Type B pancreatic cell (in vitro differentiated cells): ENCODE data around the gene TMCO2. TPM values are rescaled to one million over a fixed set of nuclear protein-coding genes. Genes with fewer than 3 reads are reported as not detected.

Source experiments
- DNase-seq: peaks from one replicate; pipeline ENCODE4 v3.0.0; 2021; ENCODE audit warnings: mixed read lengths; ENCODE audit not compliant: unreplicated experiment; ENCODE audit errors: extremely low spot score
- H3K27ac Mint-ChIP-seq: 2 replicates; pipeline ENCODE4 v1.8.0; 2021; ENCODE audit warnings: mild to moderate bottlenecking, mixed read lengths
- H3K27me3 Mint-ChIP-seq: 2 replicates; pipeline ENCODE4 v1.8.0; 2021; ENCODE audit warnings: mixed read lengths
- H3K36me3 Mint-ChIP-seq: 2 replicates; pipeline ENCODE4 v1.8.0; 2021; ENCODE audit warnings: mixed read lengths
- H3K4me1 Mint-ChIP-seq: one replicate; pipeline ENCODE4 v1.8.0; 2021; ENCODE audit warnings: mixed read lengths; ENCODE audit not compliant: unreplicated experiment
- H3K4me3 Mint-ChIP-seq: 2 replicates; pipeline ENCODE4 v1.8.0; 2021; ENCODE audit warnings: mild to moderate bottlenecking, mixed read lengths
- H3K9me3 Mint-ChIP-seq: 2 replicates; pipeline ENCODE4 v1.8.0; 2021; ENCODE audit warnings: mixed read lengths
- total RNA-seq: library from RNA; stranded (reverse); gene quantifications from 2 replicates; pipeline ENCODE4 v1.2.1, GENCODE V29; 2021; ENCODE audit warnings: low replicate concordance
- TF ChIP-seq, protein P1 (sequence below): fragments of 200-600 bp; sonication (generic); conservative IDR thresholded peaks from 2 replicates; pipeline ENCODE4 v1.5.0; 2021; ENCODE audit warnings: antibody characterized with exemption, mild to moderate bottlenecking

TMCO2 gene
- total RNA-seq, 1 donor from 2014 or later, result not detected

DNA sequence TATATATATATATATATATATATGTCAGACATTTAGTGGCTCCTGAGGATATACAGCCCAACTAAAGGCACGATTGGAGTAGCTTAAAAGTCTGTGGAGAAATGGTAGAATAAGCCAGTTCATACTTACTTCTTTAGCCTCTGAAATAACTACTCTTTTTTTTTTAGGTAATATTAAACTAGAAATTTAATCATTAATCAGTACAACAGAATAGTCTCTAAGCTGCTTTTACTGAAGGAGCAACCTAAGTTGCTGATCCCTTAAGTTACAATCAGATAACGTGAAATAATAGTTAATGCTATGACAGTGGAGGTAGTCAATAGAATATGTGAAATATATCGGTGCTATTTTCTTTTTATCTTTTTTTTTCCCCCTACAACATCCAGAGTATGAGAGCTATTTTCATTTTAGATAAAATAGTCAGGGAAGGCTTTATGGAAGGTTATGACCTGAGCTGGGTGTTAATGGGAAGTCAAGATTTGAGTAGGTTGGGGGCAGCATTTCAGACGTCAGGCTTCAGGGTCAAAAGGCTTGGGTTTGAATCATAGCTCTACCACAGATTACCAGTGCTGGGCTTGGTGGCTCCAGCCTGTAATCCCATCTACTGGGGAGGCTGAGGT, 25.9 kb downstream of the TMCO2 start:
- Mint-ChIP-seq H3K27ac (no peak overlapping the region), H3K9me3 (no peaks in the 10 kb centered on the region), H3K36me3 (peaks cover 35% of the 10 kb centered on the region), H3K27me3 (no peaks in the 10 kb centered on the region), H3K4me3 (no peak overlapping the region), H3K4me1 (no peaks in the 10 kb centered on the region)
- DNase-seq, result no peak
- TF ChIP-seq, protein P1, sequence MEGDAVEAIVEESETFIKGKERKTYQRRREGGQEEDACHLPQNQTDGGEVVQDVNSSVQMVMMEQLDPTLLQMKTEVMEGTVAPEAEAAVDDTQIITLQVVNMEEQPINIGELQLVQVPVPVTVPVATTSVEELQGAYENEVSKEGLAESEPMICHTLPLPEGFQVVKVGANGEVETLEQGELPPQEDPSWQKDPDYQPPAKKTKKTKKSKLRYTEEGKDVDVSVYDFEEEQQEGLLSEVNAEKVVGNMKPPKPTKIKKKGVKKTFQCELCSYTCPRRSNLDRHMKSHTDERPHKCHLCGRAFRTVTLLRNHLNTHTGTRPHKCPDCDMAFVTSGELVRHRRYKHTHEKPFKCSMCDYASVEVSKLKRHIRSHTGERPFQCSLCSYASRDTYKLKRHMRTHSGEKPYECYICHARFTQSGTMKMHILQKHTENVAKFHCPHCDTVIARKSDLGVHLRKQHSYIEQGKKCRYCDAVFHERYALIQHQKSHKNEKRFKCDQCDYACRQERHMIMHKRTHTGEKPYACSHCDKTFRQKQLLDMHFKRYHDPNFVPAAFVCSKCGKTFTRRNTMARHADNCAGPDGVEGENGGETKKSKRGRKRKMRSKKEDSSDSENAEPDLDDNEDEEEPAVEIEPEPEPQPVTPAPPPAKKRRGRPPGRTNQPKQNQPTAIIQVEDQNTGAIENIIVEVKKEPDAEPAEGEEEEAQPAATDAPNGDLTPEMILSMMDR, result no peak

DNA sequence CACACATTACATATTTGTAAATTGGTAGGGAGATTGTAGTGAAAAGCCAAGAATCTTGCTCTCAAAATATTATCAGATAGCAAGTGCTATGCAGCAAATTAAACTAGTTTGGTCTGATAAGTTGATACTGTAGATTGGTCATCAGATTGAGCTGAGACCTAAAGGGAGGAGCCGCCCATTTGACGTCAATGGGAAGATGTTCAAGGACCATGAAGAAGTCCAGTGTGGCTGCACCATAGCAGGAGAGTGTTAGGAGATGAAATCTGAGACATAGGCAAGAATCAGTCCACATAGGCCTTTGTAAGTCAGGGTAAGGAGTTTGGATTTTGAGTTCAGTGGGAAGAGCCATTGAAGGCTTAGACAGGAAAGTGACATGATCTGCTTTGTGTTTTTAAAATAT, 26.6 kb downstream of the TMCO2 start:
- Mint-ChIP-seq H3K36me3 (peaks cover 37% of the 10 kb centered on the region), H3K4me1 (no peaks in the 10 kb centered on the region), H3K27ac (no peak overlapping the region), H3K27me3 (no peaks in the 10 kb centered on the region), H3K9me3 (no peaks in the 10 kb centered on the region), H3K4me3 (no peak overlapping the region)
- TF ChIP-seq, protein P1, result no peak
- no peak for DNase-seq

DNA sequence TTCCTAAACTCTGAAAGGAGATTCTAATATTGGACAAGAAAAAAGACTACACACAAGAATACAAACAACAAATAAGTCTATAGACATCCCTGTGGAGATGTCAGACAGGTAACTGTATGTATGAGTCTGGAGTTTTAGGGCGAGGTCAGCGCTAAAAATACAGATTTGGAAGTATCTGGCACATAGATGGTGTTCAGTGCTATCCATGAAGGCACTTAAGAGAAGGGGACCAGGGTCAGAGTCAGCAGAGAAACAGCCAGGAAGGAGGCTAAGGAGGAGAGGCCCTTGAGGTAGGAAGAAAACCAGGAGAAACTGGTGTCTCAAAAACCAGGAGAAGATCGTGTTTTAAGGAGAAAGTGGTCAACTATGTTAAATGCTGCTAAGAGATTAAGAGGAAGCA, 28.4 kb downstream of the TMCO2 start:
- TF ChIP-seq, protein P1, result no peak
- Mint-ChIP-seq H3K36me3 (peaks cover 29% of the 10 kb centered on the region), H3K27ac (no peak overlapping the region), H3K4me3 (no peak overlapping the region), H3K27me3 (no peaks in the 10 kb centered on the region), H3K9me3 (no peaks in the 10 kb centered on the region), H3K4me1 (no peaks in the 10 kb centered on the region)
- no peak for DNase-seq

DNA sequence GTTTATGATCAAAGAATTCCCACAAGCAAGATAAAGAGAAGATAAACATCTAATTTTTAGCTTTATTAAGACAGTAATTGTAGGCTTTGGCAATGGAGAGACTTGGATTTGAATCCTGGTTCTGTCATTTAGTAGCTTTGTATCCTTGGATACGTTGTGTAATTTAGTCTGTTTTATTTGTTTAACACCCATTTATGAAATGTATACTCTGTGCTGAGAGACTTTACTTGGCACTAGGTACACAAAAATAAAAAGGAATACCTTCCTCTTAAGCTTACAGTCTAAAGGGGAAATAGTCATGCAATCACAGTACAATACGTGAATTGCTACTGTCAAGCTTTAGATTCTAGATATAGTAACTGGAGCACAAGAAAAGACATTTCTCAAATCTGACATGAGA, 34.1 kb downstream of the TMCO2 start:
- no peaks in the 10 kb centered on the region for H3K4me1 Mint-ChIP-seq
- no peak overlapping the region for H3K4me3 Mint-ChIP-seq
- no peak overlapping the region for H3K27ac Mint-ChIP-seq
- TF ChIP-seq, protein P1, result no peak
- H3K9me3 Mint-ChIP-seq, result no peaks in the 10 kb centered on the region
- no peak for DNase-seq
- H3K36me3 Mint-ChIP-seq, result peaks cover 18% of the 10 kb centered on the region
- H3K27me3 Mint-ChIP-seq, result no peaks in the 10 kb centered on the region

DNA sequence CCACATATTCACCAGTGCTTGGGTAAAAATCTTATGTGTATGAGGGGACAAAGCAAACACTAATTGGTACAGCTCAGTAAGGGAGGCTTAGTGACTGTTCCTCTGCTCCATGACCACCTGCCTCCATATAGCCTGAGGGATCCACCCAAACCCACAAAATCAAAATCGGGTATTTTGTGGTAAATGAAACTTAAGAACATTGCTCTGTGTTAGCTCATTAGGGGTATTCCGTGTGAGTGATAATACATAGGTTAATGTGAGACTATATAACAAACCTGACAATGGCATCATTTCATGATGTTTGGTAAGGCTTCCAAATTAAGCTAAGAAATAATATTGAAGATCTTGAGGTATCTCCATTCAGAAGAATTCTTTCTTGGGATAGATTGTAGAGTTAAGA, 43.6 kb downstream of the TMCO2 start:
- H3K36me3 Mint-ChIP-seq, result peaks cover 30% of the 10 kb centered on the region
- no peaks in the 10 kb centered on the region for H3K27me3 Mint-ChIP-seq
- no peaks in the 10 kb centered on the region for H3K9me3 Mint-ChIP-seq
- H3K4me1 Mint-ChIP-seq, result no peaks in the 10 kb centered on the region
- H3K4me3 Mint-ChIP-seq, result no peak overlapping the region
- no peak overlapping the region for H3K27ac Mint-ChIP-seq
- TF ChIP-seq, protein P1, result no peak
- no peak for DNase-seq
